ENCODE measurements around the gene EMB. TPM values are rescaled to one million over a fixed set of nuclear protein-coding genes. Genes with fewer than 3 reads are reported as not detected.

Gene EMB
- 100 to 1,000 TPM; 139 to 156 TPM for total RNA-seq

DNA sequence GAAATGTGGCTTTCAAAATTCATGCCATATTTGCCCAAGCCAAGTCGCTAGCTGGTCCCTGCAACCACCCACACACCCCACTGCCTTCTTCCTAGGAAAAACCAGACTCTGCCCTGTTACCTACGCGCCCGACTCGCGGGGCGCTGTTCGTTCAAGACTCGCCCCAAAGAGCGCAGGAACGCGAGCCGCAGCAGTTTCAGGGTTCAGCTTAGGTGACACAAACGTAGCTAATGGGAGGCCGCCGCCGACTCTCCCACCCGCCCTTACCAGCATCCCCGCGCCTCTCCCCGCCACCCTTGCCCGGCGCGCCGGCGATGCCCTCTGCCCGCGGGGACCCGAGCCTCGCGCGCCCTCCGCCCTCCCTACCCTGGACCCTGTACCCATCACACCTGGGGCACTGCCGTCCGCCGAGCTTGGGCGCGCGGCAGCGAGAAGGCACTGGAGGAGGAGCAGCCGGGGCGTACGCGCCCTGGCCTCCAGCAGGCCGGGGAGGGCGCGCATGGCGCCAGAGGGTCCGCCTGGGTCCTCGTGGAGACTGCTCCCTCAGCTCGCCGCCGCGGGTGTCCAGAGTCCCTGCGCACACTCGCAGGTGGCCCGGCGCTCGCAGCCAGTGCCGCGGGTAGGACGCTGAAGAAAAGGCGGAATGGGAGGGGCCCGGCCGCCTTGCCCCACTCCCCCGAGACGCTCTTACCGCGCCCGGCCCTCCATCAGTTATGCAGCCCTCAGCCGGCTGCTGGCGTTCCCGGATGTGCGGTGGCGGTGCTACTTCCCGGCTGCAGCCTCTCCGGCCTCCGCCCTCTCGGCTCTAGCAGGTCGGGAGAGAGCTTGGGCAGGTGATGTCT is at the start of gene EMB:
Gene EMB (minus strand): TSS at position 638 of the 842 bp plus-strand sequence. CDS start 137 bp downstream, at position 501.

Other genes starting within 250 kb of the EMB start
- gene PARP8, start 225.3 kb upstream of the EMB start, total RNA-seq: 10 to 100 TPM; 71.4 to 72.7 TPM

All from activated naive CD4-positive, alpha-beta T cell treated with anti-CD3 and anti-CD28 coated beads, Interleukin-2, amount 10 ng/mL, durations not matched to agents 5 hours and 36 hours (primary cell).